Activated CD4-positive, alpha-beta memory T cell treated with anti-CD3 and anti-CD28 coated beads, Interleukin-2, amount 10 ng/mL, durations not matched to agents 7 days and 5 days (primary cell): ENCODE results near the gene FGGY. TPM values are rescaled to one million over a fixed set of nuclear protein-coding genes. Genes with fewer than 3 reads are reported as not detected.

Source experiments
- CTCF ChIA-PET: fragments of 350-600 bp; sonication (Branson Sonifier 250); formaldehyde crosslinking; loops from one replicate; lab custom pipeline; 2021; ENCODE audit warnings: antibody characterized with exemption, inconsistent platforms; lab: Charles Lee
- POLR2A ChIA-PET: fragments of 350-600 bp; sonication (Branson Sonifier 250); formaldehyde crosslinking; loops from one replicate; lab custom pipeline; 2021; ENCODE audit warnings: antibody characterized with exemption; lab: Charles Lee
- DNase-seq: peaks from one replicate; pipeline ENCODE4 v3.0.0-alpha.2; 2020
- H3K27ac Mint-ChIP-seq: one replicate; pipeline ENCODE4 v1.8.0; 2021; ENCODE audit warnings: mild to moderate bottlenecking, mixed read lengths
- H3K27me3 Mint-ChIP-seq: one replicate; pipeline ENCODE4 v1.8.0; 2021; ENCODE audit warnings: mixed read lengths
- H3K36me3 Mint-ChIP-seq: one replicate; pipeline ENCODE4 v1.8.0; 2021; ENCODE audit warnings: low read depth, mixed read lengths
- H3K4me1 Mint-ChIP-seq: one replicate; pipeline ENCODE4 v1.8.0; 2021; ENCODE audit warnings: mixed read lengths
- H3K4me3 Mint-ChIP-seq: one replicate; pipeline ENCODE4 v1.8.0; 2021; ENCODE audit warnings: mild to moderate bottlenecking, mixed read lengths
- H3K9me3 Mint-ChIP-seq: one replicate; pipeline ENCODE4 v1.8.0; 2021; ENCODE audit warnings: mixed read lengths
- total RNA-seq, 2 experiments: library from RNA; stranded (reverse); gene quantifications; one replicate each; pipeline ENCODE4 v1.2.3, GENCODE V29; 2021

FGGY gene
- total RNA-seq, 2 experiments from 2014 or later: 7.0 to 7.7 TPM

GRCh38 chr1:59411147-59411546, 114.3 kb downstream of the FGGY start:
- ChIA-PET CTCF (no interaction called here), POLR2A (no interaction called here)
- no peaks in the 10 kb centered on the region for H3K27me3 Mint-ChIP-seq
- DNase-seq: no peak
- no peaks in the 10 kb centered on the region for H3K9me3 Mint-ChIP-seq
- no peaks in the 10 kb centered on the region for H3K36me3 Mint-ChIP-seq
- H3K4me3 Mint-ChIP-seq: no peak overlapping the region
- H3K27ac Mint-ChIP-seq: no peak overlapping the region
- no peaks in the 10 kb centered on the region for H3K4me1 Mint-ChIP-seq

- DNase-seq: no peak
- CTCF ChIA-PET: no interaction called here
- Mint-ChIP-seq H3K9me3 (no peaks in the 10 kb centered on the region), H3K27me3 (no peaks in the 10 kb centered on the region), H3K4me3 (no peak overlapping the region), H3K36me3 (no peaks in the 10 kb centered on the region), H3K27ac (no peak overlapping the region), H3K4me1 (no peaks in the 10 kb centered on the region)
- POLR2A ChIA-PET: no interaction called here
Observed at GRCh38 chr1:59412718-59413326, 115.9 kb downstream of the FGGY start.

DNA sequence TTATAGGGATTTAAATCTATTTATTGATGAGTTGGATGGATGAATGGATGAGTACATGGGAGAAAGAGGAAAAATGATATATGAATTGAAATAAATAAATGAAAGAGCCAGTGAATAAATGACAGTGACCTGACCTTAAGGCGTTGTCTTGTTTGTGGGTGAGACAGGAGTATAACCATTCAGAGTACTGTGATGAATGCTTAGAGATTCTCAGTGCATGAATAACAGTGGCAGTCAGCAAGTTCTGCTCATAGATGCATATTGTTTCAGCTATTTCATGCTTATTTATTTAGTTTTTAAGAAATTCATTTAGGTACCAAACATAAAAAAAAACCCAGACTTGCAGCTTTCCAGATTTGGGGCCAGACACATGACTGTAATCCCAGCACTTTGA, 116.4 kb downstream of the FGGY start:
- no peak for DNase-seq
- H3K36me3 Mint-ChIP-seq: no peaks in the 10 kb centered on the region
- ChIA-PET POLR2A (no interaction called here), CTCF (no interaction called here)
- H3K27me3 Mint-ChIP-seq: no peaks in the 10 kb centered on the region
- H3K9me3 Mint-ChIP-seq: no peaks in the 10 kb centered on the region
- H3K27ac Mint-ChIP-seq: no peak overlapping the region
- H3K4me1 Mint-ChIP-seq: no peaks in the 10 kb centered on the region
- no peak overlapping the region for H3K4me3 Mint-ChIP-seq

GRCh38 chr1:59414406-59415133, 117.7 kb downstream of the FGGY start:
- POLR2A ChIA-PET: no interaction called here
- no peak overlapping the region for H3K27ac Mint-ChIP-seq
- no peaks in the 10 kb centered on the region for H3K27me3 Mint-ChIP-seq
- no peaks in the 10 kb centered on the region for H3K36me3 Mint-ChIP-seq
- CTCF ChIA-PET: no interaction called here
- H3K4me3 Mint-ChIP-seq: no peak overlapping the region
- no peak for DNase-seq
- H3K4me1 Mint-ChIP-seq: no peaks in the 10 kb centered on the region
- H3K9me3 Mint-ChIP-seq: no peaks in the 10 kb centered on the region

GRCh38 chr1:59415286-59415850, 118.5 kb downstream of the FGGY start:
- Mint-ChIP-seq H3K9me3 (no peaks in the 10 kb centered on the region), H3K27ac (no peak overlapping the region), H3K27me3 (no peaks in the 10 kb centered on the region), H3K36me3 (no peaks in the 10 kb centered on the region), H3K4me3 (no peak overlapping the region), H3K4me1 (no peaks in the 10 kb centered on the region)
- POLR2A ChIA-PET: no interaction called here
- CTCF ChIA-PET: no interaction called here
- DNase-seq: no peak

GRCh38 chr1:59415881-59416280, 119.0 kb downstream of the FGGY start:
- H3K27me3 Mint-ChIP-seq: no peaks in the 10 kb centered on the region
- H3K4me3 Mint-ChIP-seq: no peak overlapping the region
- no peaks in the 10 kb centered on the region for H3K36me3 Mint-ChIP-seq
- no peaks in the 10 kb centered on the region for H3K4me1 Mint-ChIP-seq
- ChIA-PET POLR2A (no interaction called here), CTCF (no interaction called here)
- H3K9me3 Mint-ChIP-seq: no peaks in the 10 kb centered on the region
- H3K27ac Mint-ChIP-seq: no peak overlapping the region
- DNase-seq: no peak

DNA sequence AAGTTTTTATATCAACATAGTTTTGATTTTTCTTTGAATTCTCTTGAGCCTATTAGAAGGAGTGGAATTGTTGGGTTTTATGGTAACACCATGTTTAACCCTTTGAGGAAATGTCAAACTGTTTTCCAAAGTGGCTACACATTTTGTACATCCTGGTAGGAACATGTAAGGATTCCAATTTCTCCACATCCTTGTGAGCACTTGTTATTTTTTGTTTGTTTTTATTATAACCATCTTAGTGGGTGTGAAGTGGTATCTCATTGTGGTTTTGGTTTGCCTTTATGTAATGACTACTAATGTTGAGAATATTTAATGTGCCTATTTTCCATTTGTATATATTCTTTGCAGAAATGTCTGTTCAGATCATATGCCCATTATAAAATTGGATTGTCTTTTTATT, 120.5 kb downstream of the FGGY start:
- Mint-ChIP-seq H3K9me3 (no peaks in the 10 kb centered on the region), H3K36me3 (no peaks in the 10 kb centered on the region), H3K4me3 (no peak overlapping the region), H3K4me1 (no peaks in the 10 kb centered on the region), H3K27me3 (no peaks in the 10 kb centered on the region), H3K27ac (no peak overlapping the region)
- POLR2A ChIA-PET: no interaction called here
- CTCF ChIA-PET: no interaction called here
- no peak for DNase-seq

- Mint-ChIP-seq H3K4me1 (no peaks in the 10 kb centered on the region), H3K27ac (no peak overlapping the region), H3K4me3 (no peak overlapping the region), H3K27me3 (no peaks in the 10 kb centered on the region), H3K36me3 (no peaks in the 10 kb centered on the region), H3K9me3 (no peaks in the 10 kb centered on the region)
- no peak for DNase-seq
- CTCF ChIA-PET: no interaction called here
- POLR2A ChIA-PET: no interaction called here
Observed at GRCh38 chr1:59418363-59419144, 121.7 kb downstream of the FGGY start.

DNA sequence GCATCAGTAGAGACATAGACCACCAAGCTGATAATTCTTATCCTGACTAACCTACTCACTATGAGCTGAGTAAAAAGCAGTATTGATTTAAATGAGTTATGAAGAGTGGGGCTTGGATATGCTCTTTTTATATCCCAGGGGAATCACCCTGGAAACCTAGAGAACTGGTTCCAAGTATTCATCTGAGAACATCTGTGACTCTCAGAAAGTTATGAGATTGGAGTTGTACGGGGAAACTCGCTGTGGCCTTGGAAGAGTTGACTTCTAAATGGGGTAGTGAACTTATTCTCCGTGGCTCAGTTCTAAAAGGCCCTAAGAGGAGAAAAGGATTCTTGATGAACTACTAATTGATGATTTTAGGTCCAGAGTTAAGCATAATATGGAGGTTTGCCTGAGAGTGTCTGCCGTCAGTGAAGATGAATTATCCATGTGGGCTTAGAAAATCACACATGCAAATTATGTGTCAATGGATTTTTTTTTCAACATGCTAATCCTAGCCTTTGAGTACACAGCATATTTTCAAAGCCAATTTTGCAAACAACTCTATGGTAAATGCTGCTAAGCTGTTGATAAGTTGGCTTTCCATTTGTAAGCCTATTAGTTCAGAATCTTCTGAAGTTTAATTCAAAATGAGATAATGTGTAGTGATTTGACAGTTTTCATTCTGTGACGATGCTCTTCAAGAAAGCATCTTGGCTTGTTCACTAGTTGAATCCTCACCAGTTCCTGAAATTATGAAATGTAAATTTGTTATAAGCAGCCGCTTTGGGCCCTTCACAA, 122.7 kb downstream of the FGGY start:
- Mint-ChIP-seq H3K27ac (no peak overlapping the region), H3K36me3 (no peaks in the 10 kb centered on the region), H3K4me3 (no peak overlapping the region), H3K9me3 (no peaks in the 10 kb centered on the region), H3K4me1 (no peaks in the 10 kb centered on the region), H3K27me3 (no peaks in the 10 kb centered on the region)
- ChIA-PET CTCF (no interaction called here), POLR2A (no interaction called here)
- DNase-seq: no peak

- CTCF ChIA-PET: no interaction called here
- DNase-seq: no peak
- no peaks in the 10 kb centered on the region for H3K9me3 Mint-ChIP-seq
- no peak overlapping the region for H3K4me3 Mint-ChIP-seq
- H3K27me3 Mint-ChIP-seq: no peaks in the 10 kb centered on the region
- POLR2A ChIA-PET: interaction anchor here (0.8 kb wide), 1 partner anchor 10 kb away, joined by 3 read pairs; no protein-coding TSS in a partner anchor
- no peak overlapping the region for H3K27ac Mint-ChIP-seq
- H3K4me1 Mint-ChIP-seq: no peaks in the 10 kb centered on the region
- H3K36me3 Mint-ChIP-seq: no peaks in the 10 kb centered on the region
Observed at GRCh38 chr1:59421232-59421920, 124.5 kb downstream of the FGGY start.

DNA sequence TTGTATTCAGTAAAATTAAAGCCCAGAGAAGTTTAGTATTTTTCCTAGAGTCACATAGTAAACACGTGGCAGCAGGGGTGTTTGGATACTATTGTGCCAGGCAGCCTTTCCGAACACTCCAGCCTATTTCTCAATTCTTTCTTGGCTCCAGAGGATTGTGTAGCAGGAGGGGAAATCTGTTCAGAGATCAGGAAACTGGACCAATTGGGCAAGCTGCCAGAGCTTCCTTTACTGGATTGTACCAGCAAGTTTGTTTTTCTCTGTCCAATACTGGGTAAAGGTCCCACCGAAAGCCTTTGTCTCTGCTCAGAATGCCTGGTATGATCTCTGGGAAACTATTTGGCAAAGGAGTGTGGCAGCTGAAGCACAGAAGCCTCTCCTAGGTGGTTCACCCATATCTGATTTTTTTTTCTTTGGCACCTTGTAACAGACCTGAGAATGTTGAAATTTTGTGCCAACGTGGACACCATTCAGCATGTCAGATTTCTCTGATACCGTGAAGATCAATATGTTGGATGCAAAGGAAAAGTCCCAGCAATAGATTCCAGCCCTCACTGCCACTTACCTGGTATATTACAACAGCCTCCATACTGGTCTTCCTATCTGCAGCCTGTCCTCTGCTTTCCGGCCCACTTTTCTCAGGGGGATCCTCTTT, 126.2 kb downstream of the FGGY start:
- no peak for DNase-seq
- no peaks in the 10 kb centered on the region for H3K4me1 Mint-ChIP-seq
- CTCF ChIA-PET: no interaction called here
- POLR2A ChIA-PET: no interaction called here
- no peaks in the 10 kb centered on the region for H3K36me3 Mint-ChIP-seq
- H3K27me3 Mint-ChIP-seq: no peaks in the 10 kb centered on the region
- no peak overlapping the region for H3K4me3 Mint-ChIP-seq
- H3K9me3 Mint-ChIP-seq: no peaks in the 10 kb centered on the region
- no peak overlapping the region for H3K27ac Mint-ChIP-seq

DNA sequence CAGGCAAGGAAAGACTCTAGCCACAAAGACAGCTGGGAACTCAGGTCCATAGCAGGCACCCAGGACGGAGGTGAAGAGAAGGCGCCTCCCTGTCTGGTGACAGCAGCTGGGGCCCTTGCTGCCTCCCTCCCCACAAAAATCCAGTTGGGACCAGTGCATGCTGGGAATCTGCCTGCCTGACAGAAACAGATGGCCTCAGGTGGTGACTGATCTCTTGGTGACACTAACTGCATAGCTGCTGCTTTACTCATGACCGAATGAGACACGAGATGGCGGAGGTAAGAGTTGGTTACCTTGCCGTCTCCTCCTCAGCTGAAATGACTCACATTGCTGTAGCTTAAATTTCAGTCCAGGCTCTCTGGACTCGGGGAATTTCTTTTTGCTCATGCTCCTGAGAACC, 130.3 kb downstream of the FGGY start:
- H3K27me3 Mint-ChIP-seq: no peaks in the 10 kb centered on the region
- peaks cover under 1% of the 10 kb centered on the region for H3K9me3 Mint-ChIP-seq
- CTCF ChIA-PET: no interaction called here
- POLR2A ChIA-PET: no interaction called here
- no peaks in the 10 kb centered on the region for H3K36me3 Mint-ChIP-seq
- DNase-seq: no peak
- H3K4me1 Mint-ChIP-seq: peaks cover under 1% of the 10 kb centered on the region
- H3K4me3 Mint-ChIP-seq: no peak overlapping the region
- H3K27ac Mint-ChIP-seq: no peak overlapping the region
